ENCODE measurements around the gene MYO5A. TPM values are rescaled to one million over a fixed set of nuclear protein-coding genes. Genes with fewer than 3 reads are reported as not detected.

The MYO5A gene
- total and polyA plus RNA-seq, 2 donors, result 8.7 to 10.2 TPM

DNA sequence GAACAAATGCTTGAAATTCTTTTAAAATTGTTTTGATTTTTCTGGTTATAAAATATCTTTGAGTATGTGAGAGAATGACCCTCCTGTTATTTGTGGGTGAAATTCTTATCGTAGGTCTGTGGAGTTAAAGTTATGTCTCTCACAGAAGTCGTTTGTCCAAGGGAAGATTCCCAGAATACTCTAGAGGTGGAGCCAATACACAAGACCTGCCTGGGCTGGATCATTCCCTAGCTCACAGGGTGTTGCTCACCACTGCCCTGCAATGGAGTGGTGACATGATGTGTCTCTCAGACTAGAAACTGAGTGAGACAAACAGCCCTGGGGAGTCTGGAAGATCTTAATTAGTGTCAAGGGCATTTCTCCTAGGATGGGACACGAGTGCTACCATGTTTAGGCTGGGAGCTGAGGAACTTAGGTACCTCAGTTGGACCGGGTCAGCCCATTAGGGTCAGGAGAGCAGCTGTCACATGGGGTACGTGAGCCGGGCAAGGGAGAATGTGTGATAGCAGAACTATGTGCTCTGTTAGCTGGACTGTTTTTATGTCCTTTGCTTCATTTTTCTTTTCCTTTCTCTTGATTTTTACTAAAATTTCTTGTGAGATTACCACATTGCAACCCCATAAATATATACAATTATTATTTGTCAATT is 179.5 kb downstream of the MYO5A start:
- H3K27me3 ChIP-seq (ENCODE audit: control insufficient read depth in 2 of 2, insufficient read depth in 1 of 2, low read length in 1 of 2), result no peaks in the 10 kb centered on the region
- H3K36me3 ChIP-seq (ENCODE audit: control insufficient read depth in 2 of 2, insufficient read depth in 2 of 2, low read length in 1 of 2), result peaks cover 11 to 22% of the 10 kb centered on the region in 2 donors
- no peak for DNase-seq (ENCODE audit: low read depth in 6 of 9, low spot score in 9 of 9)
- 97% methylated on average over 6 of the region's 6 CpGs for WGBS
- H3K4me1 ChIP-seq (ENCODE audit: control insufficient read depth in 2 of 2, insufficient read depth in 2 of 2, low read length in 2 of 2), result no peaks in the 10 kb centered on the region
- H3K4me3 ChIP-seq (ENCODE audit: low read length in 2 of 2), result no peak overlapping the region
- H3K27ac ChIP-seq (ENCODE audit: low read depth in 1 of 2, low read length in 1 of 2), result no peak overlapping the region
- no peaks in the 10 kb centered on the region for H3K9me3 ChIP-seq (ENCODE audit: control insufficient read depth in 2 of 2, insufficient read depth in 1 of 2, low read length in 1 of 2)

DNA sequence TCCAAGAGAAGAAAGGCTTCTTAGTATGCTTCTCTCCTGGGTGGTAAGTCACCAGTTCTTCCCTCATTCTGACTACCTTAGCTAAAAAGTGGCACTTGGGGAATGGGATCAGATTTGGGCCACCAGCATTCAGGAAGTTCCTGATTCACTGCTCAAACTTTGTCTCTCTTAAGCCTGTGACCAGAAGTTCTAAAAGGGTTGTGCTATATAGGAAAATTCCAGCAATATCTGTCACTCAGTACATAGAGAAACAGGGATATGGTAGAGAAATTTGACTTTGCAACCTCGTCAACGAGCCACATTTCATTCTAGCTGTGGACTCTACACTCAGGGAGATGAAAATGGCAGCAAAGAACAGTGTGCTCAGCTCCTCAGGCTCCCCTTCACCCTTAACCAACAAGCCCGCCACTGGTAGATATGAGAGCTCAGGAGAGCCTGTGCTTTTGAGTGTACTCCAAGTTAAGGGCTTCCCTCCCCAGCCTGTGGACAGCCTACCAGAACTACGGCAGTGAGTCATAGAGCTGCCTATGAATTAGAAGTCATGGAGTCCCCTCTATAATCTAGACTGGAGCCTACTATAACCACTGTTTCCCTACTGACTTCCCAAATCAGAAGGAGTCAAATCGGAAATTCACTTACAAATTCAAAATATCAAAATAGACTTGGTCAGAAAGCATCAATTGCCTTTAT is 180.5 kb downstream of the MYO5A start:
- 97% methylated on average over 5 of the region's 5 CpGs for WGBS
- Histone ChIP-seq H3K27ac (ENCODE audit: low read depth in 1 of 2, low read length in 1 of 2) (no peak overlapping the region), H3K36me3 (ENCODE audit: control insufficient read depth in 2 of 2, insufficient read depth in 2 of 2, low read length in 1 of 2) (peaks cover 8 to 21% of the 10 kb centered on the region in 2 donors), H3K4me1 (ENCODE audit: control insufficient read depth in 2 of 2, insufficient read depth in 2 of 2, low read length in 2 of 2) (no peaks in the 10 kb centered on the region), H3K4me3 (ENCODE audit: low read length in 2 of 2) (no peak overlapping the region), H3K27me3 (ENCODE audit: control insufficient read depth in 2 of 2, insufficient read depth in 1 of 2, low read length in 1 of 2) (no peaks in the 10 kb centered on the region), H3K9me3 (ENCODE audit: control insufficient read depth in 2 of 2, insufficient read depth in 1 of 2, low read length in 1 of 2) (no peaks in the 10 kb centered on the region)
- DNase-seq (ENCODE audit: low read depth in 6 of 9, low spot score in 9 of 9), result no peak

DNA sequence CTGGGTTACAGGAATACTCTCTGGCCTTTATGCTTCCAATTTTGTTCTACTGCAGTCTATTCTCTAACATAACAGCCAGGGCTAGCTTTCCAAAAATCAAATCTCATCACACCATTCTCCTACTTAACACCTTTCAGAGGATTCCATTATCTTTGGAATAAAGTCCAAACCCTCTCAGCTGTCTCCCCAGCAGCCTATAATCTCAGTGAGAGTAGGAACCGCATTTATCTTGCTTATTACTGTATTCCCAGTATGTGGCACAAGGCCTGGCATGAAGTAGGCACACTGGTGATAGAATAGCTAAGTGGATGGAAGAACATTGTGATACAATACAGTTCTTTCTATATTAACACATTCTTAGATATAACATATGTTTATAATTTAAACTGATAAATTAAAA is 184.1 kb downstream of the MYO5A start:
- no peak overlapping the region for H3K4me3 ChIP-seq (ENCODE audit: low read length in 2 of 2)
- no peaks in the 10 kb centered on the region for H3K9me3 ChIP-seq (ENCODE audit: control insufficient read depth in 2 of 2, insufficient read depth in 1 of 2, low read length in 1 of 2)
- no peak overlapping the region for H3K27ac ChIP-seq (ENCODE audit: low read depth in 1 of 2, low read length in 1 of 2)
- DNase-seq (ENCODE audit: low read depth in 6 of 9, low spot score in 9 of 9), result no peak
- H3K27me3 ChIP-seq (ENCODE audit: control insufficient read depth in 2 of 2, insufficient read depth in 1 of 2, low read length in 1 of 2), result no peaks in the 10 kb centered on the region
- no peaks in the 10 kb centered on the region for H3K4me1 ChIP-seq (ENCODE audit: control insufficient read depth in 2 of 2, insufficient read depth in 2 of 2, low read length in 2 of 2)
- H3K36me3 ChIP-seq (ENCODE audit: control insufficient read depth in 2 of 2, insufficient read depth in 2 of 2, low read length in 1 of 2), result peaks cover 0 to 13% of the 10 kb centered on the region in 2 donors
- WGBS, result 100% methylated on average over 1 of the region's 1 CpG

DNA sequence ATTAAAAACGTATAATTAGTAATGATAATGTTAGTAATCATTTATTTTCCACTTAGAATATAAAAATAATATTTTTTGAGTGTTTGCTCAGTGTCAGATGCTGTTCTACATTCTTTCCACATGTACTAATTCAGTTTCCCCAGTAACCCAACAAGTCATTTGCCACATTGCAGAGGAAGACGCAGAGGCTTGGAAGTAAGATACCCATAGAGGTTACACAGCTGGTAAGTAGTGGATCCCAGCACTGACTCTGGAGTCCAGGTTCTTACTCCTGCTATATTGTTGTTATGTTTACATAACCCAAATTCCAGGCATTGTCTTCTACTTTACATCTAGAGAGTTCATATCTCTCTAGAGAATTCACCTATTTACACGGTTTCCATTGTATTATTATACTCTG is 184.8 kb downstream of the MYO5A start:
- H3K4me3 ChIP-seq (ENCODE audit: low read length in 2 of 2), result no peak overlapping the region
- H3K4me1 ChIP-seq (ENCODE audit: control insufficient read depth in 2 of 2, insufficient read depth in 2 of 2, low read length in 2 of 2), result no peaks in the 10 kb centered on the region
- no peaks in the 10 kb centered on the region for H3K27me3 ChIP-seq (ENCODE audit: control insufficient read depth in 2 of 2, insufficient read depth in 1 of 2, low read length in 1 of 2)
- H3K27ac ChIP-seq (ENCODE audit: low read depth in 1 of 2, low read length in 1 of 2), result no peak overlapping the region
- DNase-seq (ENCODE audit: low read depth in 6 of 9, low spot score in 9 of 9), result no peak
- no peaks in the 10 kb centered on the region for H3K9me3 ChIP-seq (ENCODE audit: control insufficient read depth in 2 of 2, insufficient read depth in 1 of 2, low read length in 1 of 2)
- H3K36me3 ChIP-seq (ENCODE audit: control insufficient read depth in 2 of 2, insufficient read depth in 2 of 2, low read length in 1 of 2), result peaks cover 0 to 8% of the 10 kb centered on the region in 2 donors
- WGBS, result 82% methylated on average over 3 of the region's 3 CpGs

DNA sequence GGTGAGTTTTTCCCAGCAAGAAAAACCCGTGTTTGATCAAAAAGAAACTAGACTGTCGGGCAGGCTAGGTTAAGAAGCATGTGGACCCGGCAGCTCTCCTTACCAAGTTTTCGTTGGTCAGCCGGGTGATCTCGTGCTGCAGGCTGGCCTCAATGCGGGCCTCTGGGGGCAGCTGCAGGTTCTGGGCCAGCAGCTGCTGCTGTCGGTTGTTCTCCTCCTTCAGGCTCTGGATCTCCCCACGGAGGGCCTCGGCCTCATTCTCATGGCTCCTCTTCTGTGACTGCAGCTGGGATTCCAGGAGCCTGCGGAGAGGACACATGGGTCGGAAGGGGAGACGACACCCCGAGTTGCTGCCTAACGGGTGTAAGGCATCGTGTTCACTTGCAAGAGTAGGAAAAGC is 188.6 kb downstream of the MYO5A start:
- Histone ChIP-seq H3K27me3 (ENCODE audit: control insufficient read depth in 2 of 2, insufficient read depth in 1 of 2, low read length in 1 of 2) (no peaks in the 10 kb centered on the region), H3K9me3 (ENCODE audit: control insufficient read depth in 2 of 2, insufficient read depth in 1 of 2, low read length in 1 of 2) (no peaks in the 10 kb centered on the region), H3K36me3 (ENCODE audit: control insufficient read depth in 2 of 2, insufficient read depth in 2 of 2, low read length in 1 of 2) (peaks cover 0 to 8% of the 10 kb centered on the region in 2 donors), H3K27ac (ENCODE audit: low read depth in 1 of 2, low read length in 1 of 2) (no peak overlapping the region), H3K4me3 (ENCODE audit: low read length in 2 of 2) (no peak overlapping the region), H3K4me1 (ENCODE audit: control insufficient read depth in 2 of 2, insufficient read depth in 2 of 2, low read length in 2 of 2) (peaks cover 0 to 3% of the 10 kb centered on the region in 2 donors)
- no peak for DNase-seq (ENCODE audit: low read depth in 6 of 9, low spot score in 9 of 9)
- 95% methylated on average over 16 of the region's 16 CpGs for WGBS

DNA sequence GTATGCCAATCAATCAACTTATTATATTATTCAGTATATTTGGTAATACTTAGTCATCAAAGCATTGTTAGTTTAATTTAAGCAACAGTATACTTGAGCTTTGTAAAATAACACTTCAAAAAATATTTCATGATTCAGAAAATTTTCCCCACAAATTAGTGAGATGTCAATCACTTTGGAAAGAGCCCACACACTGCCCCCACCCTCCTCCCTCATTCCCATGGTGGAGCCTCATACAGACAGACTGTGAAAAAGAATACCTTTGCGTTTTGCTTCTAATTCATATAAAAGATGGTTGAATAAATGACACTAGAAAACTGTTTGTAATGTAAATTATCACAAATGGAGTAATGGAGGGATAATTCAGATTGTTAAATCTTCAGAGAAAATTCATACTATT is 189.8 kb downstream of the MYO5A start:
- no peaks in the 10 kb centered on the region for H3K27me3 ChIP-seq (ENCODE audit: control insufficient read depth in 2 of 2, insufficient read depth in 1 of 2, low read length in 1 of 2)
- no peak overlapping the region for H3K4me3 ChIP-seq (ENCODE audit: low read length in 2 of 2)
- no peak overlapping the region for H3K27ac ChIP-seq (ENCODE audit: low read depth in 1 of 2, low read length in 1 of 2)
- no peak for DNase-seq (ENCODE audit: low read depth in 6 of 9, low spot score in 9 of 9)
- H3K36me3 ChIP-seq (ENCODE audit: control insufficient read depth in 2 of 2, insufficient read depth in 2 of 2, low read length in 1 of 2), result peaks cover 0 to 8% of the 10 kb centered on the region in 2 donors
- peaks cover 0 to 3% of the 10 kb centered on the region in 2 donors for H3K4me1 ChIP-seq (ENCODE audit: control insufficient read depth in 2 of 2, insufficient read depth in 2 of 2, low read length in 2 of 2)
- 97% methylated on average over 1 of the region's 1 CpG for WGBS
- no peaks in the 10 kb centered on the region for H3K9me3 ChIP-seq (ENCODE audit: control insufficient read depth in 2 of 2, insufficient read depth in 1 of 2, low read length in 1 of 2)

DNA sequence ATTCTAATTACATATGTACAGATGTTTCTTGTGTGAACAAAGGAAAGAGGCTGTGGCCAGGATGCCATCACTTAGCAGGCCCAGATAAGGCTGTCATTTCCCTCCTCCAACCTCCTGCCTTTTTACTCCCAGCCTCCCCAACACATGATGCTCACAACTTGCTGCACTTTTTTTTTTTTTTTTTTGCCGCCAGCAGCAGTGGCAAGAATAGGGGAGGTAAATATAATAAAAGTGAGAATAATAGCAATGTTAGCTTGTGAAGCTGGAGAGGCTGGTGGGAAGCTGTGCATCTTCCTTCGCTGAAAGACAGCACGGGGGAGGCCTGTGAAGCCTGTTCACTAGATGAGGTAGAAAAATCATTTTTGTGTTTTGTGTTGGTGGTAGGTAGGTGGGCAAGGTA is 190.6 kb downstream of the MYO5A start:
- no peaks in the 10 kb centered on the region for H3K9me3 ChIP-seq (ENCODE audit: control insufficient read depth in 2 of 2, insufficient read depth in 1 of 2, low read length in 1 of 2)
- no peak overlapping the region for H3K27ac ChIP-seq (ENCODE audit: low read depth in 1 of 2, low read length in 1 of 2)
- H3K27me3 ChIP-seq (ENCODE audit: control insufficient read depth in 2 of 2, insufficient read depth in 1 of 2, low read length in 1 of 2), result no peaks in the 10 kb centered on the region
- DNase-seq (ENCODE audit: low read depth in 6 of 9, low spot score in 9 of 9), result no peak
- H3K4me1 ChIP-seq (ENCODE audit: control insufficient read depth in 2 of 2, insufficient read depth in 2 of 2, low read length in 2 of 2), result peaks cover 0 to 3% of the 10 kb centered on the region in 2 donors
- no peak overlapping the region for H3K4me3 ChIP-seq (ENCODE audit: low read length in 2 of 2)
- 99% methylated on average over 3 of the region's 3 CpGs for WGBS
- peaks cover 0 to 8% of the 10 kb centered on the region in 2 donors for H3K36me3 ChIP-seq (ENCODE audit: control insufficient read depth in 2 of 2, insufficient read depth in 2 of 2, low read length in 1 of 2)

DNA sequence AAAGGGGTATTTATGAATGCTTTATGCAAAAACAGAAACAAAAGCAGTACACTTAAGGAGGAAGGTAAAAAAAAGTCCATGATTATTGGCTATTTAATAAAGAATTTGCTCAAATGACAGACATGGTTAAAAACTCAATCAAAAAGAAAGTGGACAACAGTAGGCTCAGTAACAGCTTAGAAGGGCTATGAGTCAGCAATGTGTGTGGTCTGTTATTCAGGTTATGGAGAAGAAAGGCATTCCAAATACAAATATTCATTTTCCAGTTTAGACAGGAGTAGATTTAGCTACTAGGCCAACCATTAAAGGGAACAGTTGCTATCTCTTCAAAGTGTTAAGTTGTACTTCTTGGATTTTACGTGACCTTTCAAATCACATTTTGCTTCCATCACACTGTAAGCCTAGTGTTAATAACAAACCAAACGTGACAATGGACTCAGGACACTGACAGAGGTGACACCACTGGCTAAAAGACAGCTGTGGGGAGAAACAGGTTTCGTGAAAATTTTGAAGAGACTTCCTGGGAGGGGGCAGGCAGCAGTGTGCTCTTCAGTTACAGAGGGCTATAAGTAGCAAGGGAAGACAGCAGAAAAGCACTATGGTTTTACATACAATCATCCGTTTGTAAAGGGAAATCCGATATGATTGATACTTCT is 191.4 kb downstream of the MYO5A start:
- Histone ChIP-seq H3K4me1 (ENCODE audit: control insufficient read depth in 2 of 2, insufficient read depth in 2 of 2, low read length in 2 of 2) (peaks cover 0 to 3% of the 10 kb centered on the region in 2 donors), H3K4me3 (ENCODE audit: low read length in 2 of 2) (no peak overlapping the region), H3K27ac (ENCODE audit: low read depth in 1 of 2, low read length in 1 of 2) (no peak overlapping the region), H3K36me3 (ENCODE audit: control insufficient read depth in 2 of 2, insufficient read depth in 2 of 2, low read length in 1 of 2) (peaks cover 0 to 8% of the 10 kb centered on the region in 2 donors), H3K9me3 (ENCODE audit: control insufficient read depth in 2 of 2, insufficient read depth in 1 of 2, low read length in 1 of 2) (no peaks in the 10 kb centered on the region), H3K27me3 (ENCODE audit: control insufficient read depth in 2 of 2, insufficient read depth in 1 of 2, low read length in 1 of 2) (no peaks in the 10 kb centered on the region)
- no peak for DNase-seq (ENCODE audit: low read depth in 6 of 9, low spot score in 9 of 9)
- WGBS, result 95% methylated on average over 5 of the region's 5 CpGs

DNA sequence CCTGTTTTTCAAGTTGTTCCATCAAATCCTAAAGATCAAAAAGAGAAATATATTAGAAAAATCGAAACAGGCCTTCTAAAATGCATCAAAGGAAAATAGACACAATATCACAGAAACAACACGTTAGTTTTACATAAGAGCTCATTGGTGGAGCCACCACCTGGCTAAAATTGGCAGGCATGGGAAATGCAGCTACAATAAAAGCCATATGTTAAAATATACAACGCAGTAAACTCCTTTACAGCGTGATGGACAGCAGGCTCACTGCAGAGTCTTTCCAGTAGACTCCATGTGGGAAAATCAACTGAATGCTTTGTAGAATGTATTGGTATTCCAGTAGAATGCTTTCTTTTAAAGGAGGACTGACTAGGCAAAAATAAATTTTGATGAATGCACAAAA is 192.2 kb downstream of the MYO5A start:
- 78% methylated on average over 4 of the region's 4 CpGs for WGBS
- Histone ChIP-seq H3K4me3 (ENCODE audit: low read length in 2 of 2) (no peak overlapping the region), H3K36me3 (ENCODE audit: control insufficient read depth in 2 of 2, insufficient read depth in 2 of 2, low read length in 1 of 2) (peaks cover 0 to 8% of the 10 kb centered on the region in 2 donors), H3K4me1 (ENCODE audit: control insufficient read depth in 2 of 2, insufficient read depth in 2 of 2, low read length in 2 of 2) (peaks cover 3 to 7% of the 10 kb centered on the region in 2 donors), H3K27me3 (ENCODE audit: control insufficient read depth in 2 of 2, insufficient read depth in 1 of 2, low read length in 1 of 2) (no peaks in the 10 kb centered on the region), H3K9me3 (ENCODE audit: control insufficient read depth in 2 of 2, insufficient read depth in 1 of 2, low read length in 1 of 2) (no peaks in the 10 kb centered on the region), H3K27ac (ENCODE audit: low read depth in 1 of 2, low read length in 1 of 2) (no peak overlapping the region)
- DNase-seq (ENCODE audit: low read depth in 6 of 9, low spot score in 9 of 9), result peak in 1 of 9 donors; percentile 22

Measured in thymus (tissue), 11 donors.